Measurements from ENCODE around the gene ATAD3C.

ATAD3C gene

GRCh38 chr1:1419363-1419812 is 30.1 kb upstream of the ATAD3C start:
- Histone ChIP-seq H3K27ac (ENCODE audit: insufficient read depth, low read length, poor library complexity, severe bottlenecking) (no peak overlapping the region), H3K4me3 (ENCODE audit: insufficient read depth, low read depth, low read length, poor library complexity, severe bottlenecking) (no peak overlapping the region)

DNA sequence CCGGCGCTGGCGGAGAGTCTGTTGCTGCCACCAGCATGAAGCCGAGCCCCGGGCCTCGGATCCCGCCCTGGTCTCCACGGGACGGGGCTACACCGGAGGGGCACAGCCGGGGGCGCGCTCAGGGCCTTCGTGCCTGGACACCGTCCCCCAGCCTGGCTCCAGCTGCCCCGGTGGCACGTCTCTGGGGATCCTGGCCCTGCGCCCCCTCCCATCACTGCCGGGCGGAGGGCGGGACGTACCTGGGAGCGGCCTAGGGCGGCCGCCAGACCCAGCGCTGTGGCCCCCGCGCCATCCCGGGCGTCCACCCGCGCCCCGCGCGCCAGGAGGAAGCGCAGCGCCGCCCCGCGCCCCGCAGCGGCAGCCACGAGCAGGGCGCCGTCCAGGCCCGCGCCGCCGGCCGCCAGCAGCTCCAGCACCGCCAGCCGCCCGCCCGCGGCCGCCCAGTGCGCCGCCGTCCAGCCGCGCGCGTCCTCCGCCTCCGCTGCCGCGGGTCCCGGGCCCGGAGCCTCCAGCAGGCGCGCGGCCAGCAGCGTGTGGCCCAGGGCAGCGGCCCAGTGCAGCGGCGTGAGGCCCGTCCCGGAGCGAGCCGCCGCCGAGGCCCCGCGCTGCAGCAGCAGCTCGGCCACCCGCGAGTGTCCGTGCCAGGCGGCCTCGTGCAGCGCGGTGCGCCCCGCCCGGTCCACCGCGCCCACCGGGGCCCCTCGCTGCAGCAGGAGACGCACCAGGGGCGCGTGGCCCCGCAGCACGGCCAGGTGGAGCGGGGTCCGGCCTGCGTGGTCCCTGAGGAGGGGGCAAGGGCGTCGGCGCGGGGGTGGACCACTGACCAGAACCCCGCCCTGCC is 29.5 kb upstream of the ATAD3C start:
- no peak overlapping the region for H3K27ac ChIP-seq (ENCODE audit: insufficient read depth, low read length, poor library complexity, severe bottlenecking)
- H3K4me3 ChIP-seq (ENCODE audit: insufficient read depth, low read depth, low read length, poor library complexity, severe bottlenecking) = no peak overlapping the region
- H3K27me3 ChIP-seq (replicated peaks; ENCODE audit: control insufficient read depth, insufficient read depth, low read length, poor library complexity, severe bottlenecking) = peaks cover 13% of the 10 kb centered on the region
- no peak for DNase-seq
- H3K9me3 ChIP-seq (ENCODE audit: control insufficient read depth, low read length) = no peaks in the 10 kb centered on the region
- no peaks in the 10 kb centered on the region for H3K4me1 ChIP-seq (ENCODE audit: control insufficient read depth, insufficient read depth, low read length, poor library complexity, severe bottlenecking)
- no peaks in the 10 kb centered on the region for H3K36me3 ChIP-seq (ENCODE audit: control insufficient read depth, insufficient read depth, low read length)

More at GRCh38 chr1:1419363-1419812, 30.1 kb upstream of the ATAD3C start:
- no peaks in the 10 kb centered on the region for H3K36me3 ChIP-seq (ENCODE audit: control insufficient read depth, insufficient read depth, low read length)
- DNase-seq = no peak
- no peaks in the 10 kb centered on the region for H3K9me3 ChIP-seq (ENCODE audit: control insufficient read depth, low read length)
- peaks cover 13% of the 10 kb centered on the region for H3K27me3 ChIP-seq (replicated peaks; ENCODE audit: control insufficient read depth, insufficient read depth, low read length, poor library complexity, severe bottlenecking)
- H3K4me1 ChIP-seq (ENCODE audit: control insufficient read depth, insufficient read depth, low read length, poor library complexity, severe bottlenecking) = no peaks in the 10 kb centered on the region

DNA sequence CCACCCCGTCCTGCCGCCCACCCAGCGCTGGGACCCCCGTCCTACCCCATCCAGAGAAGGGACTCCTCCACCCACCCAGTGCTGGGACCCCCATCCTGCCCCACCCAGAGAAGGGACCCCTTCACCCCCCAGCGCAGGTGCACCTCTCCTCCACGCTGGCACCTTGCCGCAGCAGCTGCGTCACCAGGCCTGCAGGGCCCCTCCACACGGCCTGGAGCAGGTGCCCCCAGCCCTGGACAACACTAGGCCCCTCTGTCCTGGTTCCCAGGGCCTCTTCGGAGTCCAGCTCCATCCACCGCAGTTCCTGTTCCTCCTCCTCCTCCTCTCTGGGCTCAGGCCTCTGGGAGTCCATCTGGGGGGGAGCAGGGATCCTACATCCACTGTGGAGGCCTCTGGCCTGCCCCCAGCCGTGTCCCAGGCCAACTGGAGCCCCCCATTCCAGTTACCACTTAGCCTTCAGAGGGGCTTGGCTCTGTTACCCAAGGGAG is 28.8 kb upstream of the ATAD3C start:
- Histone ChIP-seq H3K36me3 (ENCODE audit: control insufficient read depth, insufficient read depth, low read length) (no peaks in the 10 kb centered on the region), H3K27me3 (replicated peaks; ENCODE audit: control insufficient read depth, insufficient read depth, low read length, poor library complexity, severe bottlenecking) (peaks cover 13% of the 10 kb centered on the region), H3K9me3 (ENCODE audit: control insufficient read depth, low read length) (no peaks in the 10 kb centered on the region), H3K27ac (ENCODE audit: insufficient read depth, low read length, poor library complexity, severe bottlenecking) (no peak overlapping the region), H3K4me3 (ENCODE audit: insufficient read depth, low read depth, low read length, poor library complexity, severe bottlenecking) (no peak overlapping the region), H3K4me1 (ENCODE audit: control insufficient read depth, insufficient read depth, low read length, poor library complexity, severe bottlenecking) (no peaks in the 10 kb centered on the region)
- DNase-seq = no peak

- no peaks in the 10 kb centered on the region for H3K36me3 ChIP-seq (ENCODE audit: control insufficient read depth, insufficient read depth, low read length)
- peaks cover 14% of the 10 kb centered on the region for H3K27me3 ChIP-seq (replicated peaks; ENCODE audit: control insufficient read depth, insufficient read depth, low read length, poor library complexity, severe bottlenecking)
- H3K27ac ChIP-seq (ENCODE audit: insufficient read depth, low read length, poor library complexity, severe bottlenecking) = no peak within 1 kb of the TSS
- H3K9me3 ChIP-seq (ENCODE audit: control insufficient read depth, low read length) = no peaks in the 10 kb centered on the region
- no peak within 1 kb of the TSS for H3K4me3 ChIP-seq (ENCODE audit: insufficient read depth, low read depth, low read length, poor library complexity, severe bottlenecking)
- DNase-seq = no peak
- peaks cover under 1% of the 10 kb centered on the region for H3K4me1 ChIP-seq (ENCODE audit: control insufficient read depth, insufficient read depth, low read length, poor library complexity, severe bottlenecking)
These were observed 28.2 kb upstream of the ATAD3C start, which contains the start of gene ANKRD65 for GRCh38 chr1:1421147-1421906. TSS of gene ANKRD65 (minus strand) at chr1:1421276. CDS start at chr1:1421005, 271 bp downstream.

DNA sequence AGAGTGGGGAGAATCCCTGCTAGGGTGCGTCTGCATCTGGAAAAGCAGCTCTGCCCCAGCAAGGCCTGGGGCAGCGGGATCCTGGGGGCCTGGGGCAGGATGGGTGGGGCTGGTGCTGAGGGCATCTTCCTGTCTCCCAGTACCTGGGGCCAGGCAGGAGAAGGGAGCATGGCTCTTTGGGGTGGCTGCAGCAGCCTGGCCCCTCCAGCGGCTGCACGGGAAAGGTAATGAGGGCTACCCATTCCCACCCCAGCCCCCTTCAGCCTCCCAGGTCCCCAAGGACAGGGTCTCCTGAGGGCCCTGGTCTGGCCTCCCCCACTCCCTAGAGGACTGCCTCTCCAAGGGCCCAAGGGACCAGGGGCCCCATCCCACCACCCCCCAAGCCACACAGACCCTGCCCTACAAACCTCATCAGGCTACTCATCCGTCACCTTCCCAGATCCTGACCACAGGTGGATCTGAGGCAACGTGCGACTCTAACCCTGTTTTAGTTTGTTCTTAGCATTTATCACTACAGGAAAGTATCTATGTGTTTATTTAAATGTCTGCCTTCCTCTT is 27.5 kb upstream of the ATAD3C start:
- Histone ChIP-seq H3K4me3 (ENCODE audit: insufficient read depth, low read depth, low read length, poor library complexity, severe bottlenecking) (no peak overlapping the region), H3K36me3 (ENCODE audit: control insufficient read depth, insufficient read depth, low read length) (no peaks in the 10 kb centered on the region), H3K9me3 (ENCODE audit: control insufficient read depth, low read length) (no peaks in the 10 kb centered on the region), H3K27ac (ENCODE audit: insufficient read depth, low read length, poor library complexity, severe bottlenecking) (no peak overlapping the region), H3K27me3 (replicated peaks; ENCODE audit: control insufficient read depth, insufficient read depth, low read length, poor library complexity, severe bottlenecking) (peaks cover 21% of the 10 kb centered on the region), H3K4me1 (ENCODE audit: control insufficient read depth, insufficient read depth, low read length, poor library complexity, severe bottlenecking) (peaks cover 5% of the 10 kb centered on the region)
- no peak for DNase-seq

GRCh38 chr1:1422465-1423244 is 26.8 kb upstream of the ATAD3C start:
- no peak for DNase-seq
- Histone ChIP-seq H3K4me1 (ENCODE audit: control insufficient read depth, insufficient read depth, low read length, poor library complexity, severe bottlenecking) (peaks cover 7% of the 10 kb centered on the region), H3K27ac (ENCODE audit: insufficient read depth, low read length, poor library complexity, severe bottlenecking) (no peak overlapping the region), H3K27me3 (replicated peaks; ENCODE audit: control insufficient read depth, insufficient read depth, low read length, poor library complexity, severe bottlenecking) (peaks cover 24% of the 10 kb centered on the region), H3K36me3 (ENCODE audit: control insufficient read depth, insufficient read depth, low read length) (no peaks in the 10 kb centered on the region), H3K4me3 (ENCODE audit: insufficient read depth, low read depth, low read length, poor library complexity, severe bottlenecking) (no peak overlapping the region), H3K9me3 (ENCODE audit: control insufficient read depth, low read length) (no peaks in the 10 kb centered on the region)

DNA sequence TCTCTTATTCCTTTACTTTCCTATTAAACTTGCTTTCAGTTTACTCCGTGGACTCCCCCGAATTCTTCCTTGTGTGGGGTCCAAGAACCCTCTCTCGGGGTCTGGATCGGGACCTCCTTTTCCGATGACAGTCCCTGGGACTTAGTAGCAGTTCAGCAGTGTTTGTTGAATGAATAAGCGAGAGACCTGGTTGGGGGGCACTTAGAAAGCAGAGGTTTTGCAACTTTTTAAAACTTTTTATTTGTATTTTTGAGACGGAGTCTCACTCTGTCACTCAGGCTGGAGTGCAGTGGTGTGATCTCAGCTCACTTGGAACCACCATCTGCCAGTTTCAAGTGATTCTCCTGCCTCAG is 26.3 kb upstream of the ATAD3C start:
- H3K4me3 ChIP-seq (ENCODE audit: insufficient read depth, low read depth, low read length, poor library complexity, severe bottlenecking) = no peak overlapping the region
- no peaks in the 10 kb centered on the region for H3K36me3 ChIP-seq (ENCODE audit: control insufficient read depth, insufficient read depth, low read length)
- H3K4me1 ChIP-seq (ENCODE audit: control insufficient read depth, insufficient read depth, low read length, poor library complexity, severe bottlenecking) = peaks cover 7% of the 10 kb centered on the region
- H3K9me3 ChIP-seq (ENCODE audit: control insufficient read depth, low read length) = no peaks in the 10 kb centered on the region
- no peak overlapping the region for H3K27ac ChIP-seq (ENCODE audit: insufficient read depth, low read length, poor library complexity, severe bottlenecking)
- H3K27me3 ChIP-seq (replicated peaks; ENCODE audit: control insufficient read depth, insufficient read depth, low read length, poor library complexity, severe bottlenecking) = peaks cover 24% of the 10 kb centered on the region
- no peak for DNase-seq

DNA sequence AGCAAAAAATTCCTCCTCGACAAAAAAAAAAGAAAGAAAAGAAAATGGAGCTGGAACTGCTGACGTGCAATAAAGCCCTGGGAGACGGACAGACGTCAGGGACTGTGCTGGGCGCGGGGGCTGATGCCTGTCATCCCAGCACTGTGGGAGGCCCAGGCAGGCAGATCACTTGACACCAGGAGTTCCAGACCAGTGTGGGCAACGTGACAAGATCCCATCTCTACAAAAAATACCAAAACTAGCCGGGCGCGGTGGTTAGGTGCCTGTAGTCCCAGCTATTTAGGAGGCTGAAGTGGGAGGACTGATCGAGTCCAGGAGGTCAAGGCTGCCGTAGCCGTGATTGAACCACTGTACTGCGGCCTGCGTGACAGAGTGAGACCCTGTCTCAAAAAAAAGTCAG is 24.8 kb upstream of the ATAD3C start:
- DNase-seq = no peak
- H3K4me1 ChIP-seq (ENCODE audit: control insufficient read depth, insufficient read depth, low read length, poor library complexity, severe bottlenecking) = peaks cover 7% of the 10 kb centered on the region
- no peaks in the 10 kb centered on the region for H3K9me3 ChIP-seq (ENCODE audit: control insufficient read depth, low read length)

GRCh38 chr1:1425426-1425752 is 24.1 kb upstream of the ATAD3C start:
- Histone ChIP-seq H3K4me1 (ENCODE audit: control insufficient read depth, insufficient read depth, low read length, poor library complexity, severe bottlenecking) (peaks cover 7% of the 10 kb centered on the region), H3K9me3 (ENCODE audit: control insufficient read depth, low read length) (no peaks in the 10 kb centered on the region), H3K27ac (ENCODE audit: insufficient read depth, low read length, poor library complexity, severe bottlenecking) (no peak overlapping the region), H3K36me3 (ENCODE audit: control insufficient read depth, insufficient read depth, low read length) (no peaks in the 10 kb centered on the region), H3K27me3 (replicated peaks; ENCODE audit: control insufficient read depth, insufficient read depth, low read length, poor library complexity, severe bottlenecking) (peaks cover 24% of the 10 kb centered on the region), H3K4me3 (ENCODE audit: insufficient read depth, low read depth, low read length, poor library complexity, severe bottlenecking) (no peak overlapping the region)
- DNase-seq = no peak

More for the DNA sequence above, 24.8 kb upstream of the ATAD3C start:
- no peak overlapping the region for H3K27ac ChIP-seq (ENCODE audit: insufficient read depth, low read length, poor library complexity, severe bottlenecking)
- H3K4me3 ChIP-seq (ENCODE audit: insufficient read depth, low read depth, low read length, poor library complexity, severe bottlenecking) = no peak overlapping the region
- H3K36me3 ChIP-seq (ENCODE audit: control insufficient read depth, insufficient read depth, low read length) = no peaks in the 10 kb centered on the region
- peaks cover 24% of the 10 kb centered on the region for H3K27me3 ChIP-seq (replicated peaks; ENCODE audit: control insufficient read depth, insufficient read depth, low read length, poor library complexity, severe bottlenecking)

Data from effector memory CD4-positive, alpha-beta T cell (primary cell).